Esophagus (tissue), 2 donors: ENCODE data around the gene WWC1. TPM values are rescaled to one million over a fixed set of nuclear protein-coding genes. Genes with fewer than 3 reads are reported as not detected.
"Not testable (repeated sequence)": the region's sequence is repeated elsewhere in the genome, so short reads cannot be mapped to it uniquely, and the experiment has no call there.

ENCODE experiments used
- H3K27ac ChIP-seq, 2 donors: one replicate each; pipeline ENCODE4 v1.5.1; 2013; ENCODE audit warnings: low read depth in 2 of 2, mild to moderate bottlenecking in 2 of 2, inconsistent platforms in 1 of 2, low read length in 1 of 2, moderate library complexity in 1 of 2
- H3K27me3 ChIP-seq, 2 donors: one replicate each; pipeline ENCODE4 v1.6.1; 2013; ENCODE audit warnings: low read length in 2 of 2, control low read depth in 1 of 2, mild to moderate bottlenecking in 1 of 2; ENCODE audit not compliant: insufficient read depth in 2 of 2, control insufficient read depth in 1 of 2
- H3K36me3 ChIP-seq, 2 donors: one replicate each; pipeline ENCODE4 v1.6.1; 2013; ENCODE audit warnings: low read length in 1 of 2; ENCODE audit not compliant: control insufficient read depth in 2 of 2, insufficient read depth in 2 of 2
- H3K4me1 ChIP-seq, 2 donors: one replicate each; pipeline ENCODE4 v1.6.1; 2013; ENCODE audit warnings: low read length in 1 of 2; ENCODE audit not compliant: control insufficient read depth in 2 of 2, insufficient read depth in 2 of 2
- H3K4me3 ChIP-seq, 2 donors: one replicate each; pipeline ENCODE4 v1.5.1; 2013; ENCODE audit warnings: low read length in 2 of 2, mild to moderate bottlenecking in 2 of 2, low read depth in 1 of 2, moderate library complexity in 1 of 2
- H3K9me3 ChIP-seq, 2 donors: one replicate each; pipeline ENCODE4 v1.6.1; 2013; ENCODE audit warnings: mild to moderate bottlenecking in 2 of 2, low read depth in 1 of 2, low read length in 1 of 2, moderate library complexity in 1 of 2; ENCODE audit not compliant: control insufficient read depth in 2 of 2, insufficient read depth in 1 of 2
- WGBS, 2 donors: extraction: QIAGEN DNeasy Blood & Tissue Kit; methylation state at CpG; one replicate each; pipeline ENCODE4 v1.1.7; 2013; 5-methylcytosine and 5-hydroxymethylcytosine counted together
- polyA plus RNA-seq, 2 donors: library from polyadenylated mRNA; stranded (reverse); fragments of 200-250 nt; gene quantifications; one replicate each; pipeline ENCODE4 v1.2.3, GENCODE V29; 2013
- donor health status: healthy with polysubstance abuse.
- donor health status: Bipolar disorder and iron deficiency.

Gene WWC1
- polyA plus RNA-seq, 2 donors: 21.7 to 55.2 TPM

- Histone ChIP-seq H3K27ac (no peak overlapping the region), H3K4me3 (no peak overlapping the region), H3K36me3 (no peaks in the 10 kb centered on the region), H3K4me1 (peaks cover 5 to 8% of the 10 kb centered on the region in 2 donors), H3K9me3 (no peaks in the 10 kb centered on the region), H3K27me3 (no peaks in the 10 kb centered on the region)
- 52 to 67% methylated on average over 2 of the region's 2 CpGs for WGBS, 2 donors
Observed at GRCh38 chr5:168327451-168327850, 36.0 kb downstream of the WWC1 start.

DNA sequence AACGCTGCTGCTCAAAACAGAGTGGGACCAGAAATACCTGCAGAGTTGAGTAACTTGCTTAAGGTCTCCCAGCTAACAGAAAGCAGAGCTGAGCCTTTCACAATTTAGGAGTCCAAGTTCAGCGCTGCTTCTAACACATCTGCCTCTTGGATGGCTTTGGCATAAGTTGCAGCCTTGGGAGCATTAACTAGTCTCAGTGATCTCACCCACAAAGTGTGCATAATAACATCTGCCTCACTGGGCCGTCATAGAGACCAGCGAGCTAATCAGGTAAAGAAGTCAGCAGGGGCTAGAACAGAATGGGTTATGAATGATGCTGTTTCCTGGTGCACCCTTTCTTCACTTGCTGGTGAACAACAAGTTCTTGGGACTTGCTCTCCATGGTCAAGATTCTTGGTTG lies 36.5 kb downstream of the WWC1 start:
- H3K27me3 ChIP-seq: no peaks in the 10 kb centered on the region
- 68 to 76% methylated on average over 4 of the region's 4 CpGs for WGBS, 2 donors
- no peaks in the 10 kb centered on the region for H3K9me3 ChIP-seq
- H3K4me1 ChIP-seq: peaks cover 5 to 8% of the 10 kb centered on the region in 2 donors
- H3K36me3 ChIP-seq: no peaks in the 10 kb centered on the region
- H3K27ac ChIP-seq: no peak overlapping the region
- no peak overlapping the region for H3K4me3 ChIP-seq

- H3K27me3 ChIP-seq: no peaks in the 10 kb centered on the region
- no peaks in the 10 kb centered on the region for H3K9me3 ChIP-seq
- 34 to 44% methylated on average over 6 of the region's 6 CpGs for WGBS, 2 donors
- peaks cover 5 to 8% of the 10 kb centered on the region in 2 donors for H3K4me1 ChIP-seq
- H3K27ac ChIP-seq: no peak overlapping the region
- H3K4me3 ChIP-seq: no peak overlapping the region
- H3K36me3 ChIP-seq: no peaks in the 10 kb centered on the region
Observed at GRCh38 chr5:168328814-168329213, 37.4 kb downstream of the WWC1 start.

- no peaks in the 10 kb centered on the region for H3K36me3 ChIP-seq
- H3K9me3 ChIP-seq: no peaks in the 10 kb centered on the region
- WGBS, 2 donors: 15 to 17% methylated on average over 4 of the region's 4 CpGs
- H3K4me1 ChIP-seq: peaks cover 5 to 8% of the 10 kb centered on the region in 2 donors
- H3K27me3 ChIP-seq: no peaks in the 10 kb centered on the region
- no peak overlapping the region for H3K4me3 ChIP-seq
- no peak overlapping the region for H3K27ac ChIP-seq
Observed at GRCh38 chr5:168329302-168329701, 37.9 kb downstream of the WWC1 start.

GRCh38 chr5:168332042-168332441 lies 40.6 kb downstream of the WWC1 start:
- no peaks in the 10 kb centered on the region for H3K27me3 ChIP-seq
- H3K4me3 ChIP-seq: no peak overlapping the region
- peaks cover 3 to 5% of the 10 kb centered on the region in 2 donors for H3K4me1 ChIP-seq
- H3K27ac ChIP-seq: no peak overlapping the region
- no peaks in the 10 kb centered on the region for H3K9me3 ChIP-seq
- no peaks in the 10 kb centered on the region for H3K36me3 ChIP-seq

DNA sequence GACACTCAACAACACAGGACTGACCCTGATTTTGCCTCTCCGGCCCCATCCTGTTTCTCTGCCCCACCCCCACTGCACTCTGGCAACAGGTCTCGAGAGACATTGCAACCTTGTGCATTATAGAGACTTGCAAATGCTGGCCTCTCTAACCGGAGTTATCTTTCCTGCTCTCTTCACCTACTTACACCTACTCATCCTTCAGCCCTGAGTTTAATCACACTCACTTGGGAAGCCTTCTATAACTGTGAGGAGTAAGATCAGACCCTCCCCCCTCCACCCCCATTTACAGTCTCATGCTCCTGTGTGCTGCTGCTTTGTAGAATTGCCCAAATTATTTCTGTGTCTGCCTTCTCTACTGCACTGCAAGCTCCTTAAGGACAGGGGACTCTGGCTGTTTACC lies 42.8 kb downstream of the WWC1 start:
- peaks cover 0 to 2% of the 10 kb centered on the region in 2 donors for H3K4me1 ChIP-seq
- H3K9me3 ChIP-seq: no peaks in the 10 kb centered on the region
- no peak overlapping the region for H3K4me3 ChIP-seq
- H3K27ac ChIP-seq: no peak overlapping the region
- WGBS, 2 donors: 64 to 70% methylated on average over 3 of the region's 3 CpGs
- H3K36me3 ChIP-seq: no peaks in the 10 kb centered on the region
- no peaks in the 10 kb centered on the region for H3K27me3 ChIP-seq

DNA sequence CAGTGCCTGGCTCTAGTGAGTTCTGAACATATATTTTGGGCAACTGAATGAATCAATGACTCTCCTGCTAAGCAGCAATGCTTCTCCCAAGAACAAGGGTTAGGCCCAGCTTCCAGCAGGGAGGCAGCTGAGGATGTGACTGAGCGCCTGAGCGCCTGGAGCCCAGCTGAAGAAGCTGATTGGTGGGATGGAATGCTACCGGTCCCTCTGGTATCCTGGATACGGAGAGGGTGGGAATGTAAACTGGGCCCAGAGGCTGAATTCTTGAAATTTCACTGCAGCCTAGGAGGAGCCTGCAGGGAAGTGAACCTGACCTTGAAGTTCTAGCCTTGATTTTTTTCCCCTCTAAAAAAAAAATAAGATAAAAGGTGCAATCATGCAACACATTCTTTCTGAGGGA lies 43.2 kb downstream of the WWC1 start:
- 53 to 56% methylated on average over 4 of the region's 4 CpGs for WGBS, 2 donors
- no peaks in the 10 kb centered on the region for H3K9me3 ChIP-seq
- H3K27ac ChIP-seq: no peak overlapping the region
- no peaks in the 10 kb centered on the region for H3K27me3 ChIP-seq
- H3K4me3 ChIP-seq: no peak overlapping the region
- H3K4me1 ChIP-seq: peaks cover 0 to 2% of the 10 kb centered on the region in 2 donors
- no peaks in the 10 kb centered on the region for H3K36me3 ChIP-seq

- Histone ChIP-seq H3K4me1 (no peaks in the 10 kb centered on the region), H3K27ac (no peak overlapping the region), H3K36me3 (no peaks in the 10 kb centered on the region), H3K9me3 (no peaks in the 10 kb centered on the region), H3K27me3 (no peaks in the 10 kb centered on the region), H3K4me3 (no peak overlapping the region)
- WGBS, 2 donors: 86 to 87% methylated on average over 2 of the region's 2 CpGs
Observed at GRCh38 chr5:168337361-168337760, 45.9 kb downstream of the WWC1 start.

DNA sequence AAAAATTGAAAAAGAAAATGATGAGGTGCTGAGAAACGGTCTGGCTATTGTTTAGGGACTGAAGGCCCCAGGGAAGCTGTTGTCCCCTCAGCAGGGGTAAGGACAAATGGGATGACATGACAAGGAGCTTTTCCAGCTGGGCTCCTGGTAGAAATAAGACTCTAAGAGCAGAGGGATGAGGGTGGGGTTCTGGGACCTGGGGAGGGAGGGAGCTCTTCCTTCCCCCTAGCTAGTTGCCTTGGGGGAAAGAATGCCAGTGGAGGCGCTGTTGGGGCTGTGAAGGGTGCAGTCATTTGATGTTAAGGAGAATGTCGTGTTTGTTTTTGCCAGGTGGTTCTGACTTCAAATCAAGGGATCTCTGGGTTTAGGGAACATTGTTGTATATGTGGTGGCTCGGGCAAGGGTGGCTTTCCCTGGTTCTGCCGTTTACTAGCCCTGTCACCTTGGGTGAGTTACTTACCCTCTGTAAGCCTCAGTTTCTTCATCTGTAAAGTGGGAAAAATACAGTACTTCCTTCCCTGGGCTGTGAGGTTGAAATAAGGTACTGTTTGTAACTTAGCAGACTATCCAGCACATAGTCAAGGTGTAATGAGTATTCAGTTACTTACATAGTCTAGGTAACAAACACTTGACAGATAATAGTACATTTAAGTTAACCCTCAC lies 47.8 kb downstream of the WWC1 start:
- WGBS, 2 donors: 54 to 58% methylated on average over 5 of the region's 5 CpGs
- Histone ChIP-seq H3K36me3 (no peaks in the 10 kb centered on the region), H3K9me3 (no peaks in the 10 kb centered on the region), H3K4me1 (no peaks in the 10 kb centered on the region), H3K27me3 (no peaks in the 10 kb centered on the region), H3K4me3 (no peak overlapping the region), H3K27ac (no peak overlapping the region)

DNA sequence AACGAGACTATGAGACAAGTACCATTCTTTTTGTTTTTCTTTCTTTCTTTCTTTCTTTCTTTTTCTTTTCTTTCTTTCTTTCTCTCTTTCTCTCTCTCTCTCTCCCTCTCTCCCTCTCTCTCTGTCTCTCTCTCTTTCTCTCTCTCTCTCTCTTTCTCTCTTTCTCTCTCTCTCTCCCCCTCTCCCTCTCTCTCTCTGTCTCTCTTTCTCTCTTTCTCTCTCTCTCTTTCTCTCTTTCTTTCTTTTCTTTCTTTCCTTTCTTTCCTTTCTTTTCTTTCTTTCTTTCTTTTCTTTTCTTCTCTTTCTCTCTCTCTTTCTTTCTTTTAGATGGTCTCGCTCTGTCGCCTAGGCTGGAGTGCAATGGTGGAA lies 48.3 kb downstream of the WWC1 start:
- not testable (repeated sequence) for H3K27me3 ChIP-seq, H3K9me3 ChIP-seq, H3K4me3 ChIP-seq, H3K4me1 ChIP-seq, H3K27ac ChIP-seq, H3K36me3 ChIP-seq
- WGBS, 2 donors: 89 to 91% methylated on average over 3 of the region's 3 CpGs
